NCI-H2171 (cell line): Measurements from ENCODE around the gene PDIA5.
"Not testable (repeated sequence)": the region's sequence is repeated elsewhere in the genome, so short reads cannot be mapped to it uniquely, and the experiment has no call there.

Experiments
- DNase-seq: peaks from one replicate; lab custom pipeline; 2025; lab: John Stamatoyannopoulos, UW

Gene PDIA5

DNA sequence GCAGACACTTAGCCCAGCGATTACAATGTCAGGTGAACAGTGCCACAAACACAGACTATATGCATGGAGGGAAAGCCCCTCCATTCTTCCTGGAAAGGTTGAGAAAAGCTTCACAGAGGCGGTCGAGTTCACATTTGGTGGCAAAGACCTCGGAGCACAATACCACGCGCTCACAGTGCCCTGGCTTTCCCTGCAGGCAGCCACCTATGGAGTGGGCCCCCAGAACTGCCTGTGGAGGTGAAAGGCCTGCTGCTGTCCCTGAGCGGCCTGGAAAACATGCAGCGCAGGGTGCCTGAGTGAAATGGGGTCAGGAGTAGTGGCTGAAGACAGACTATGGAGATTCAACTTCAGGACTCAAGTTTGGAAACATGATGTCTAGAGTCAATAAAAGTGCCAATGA is 26.9 kb downstream of the PDIA5 start:
- no peak for DNase-seq

GRCh38 chr3:123094516-123095313 is 27.9 kb downstream of the PDIA5 start:
- DNase-seq, result no peak

DNA sequence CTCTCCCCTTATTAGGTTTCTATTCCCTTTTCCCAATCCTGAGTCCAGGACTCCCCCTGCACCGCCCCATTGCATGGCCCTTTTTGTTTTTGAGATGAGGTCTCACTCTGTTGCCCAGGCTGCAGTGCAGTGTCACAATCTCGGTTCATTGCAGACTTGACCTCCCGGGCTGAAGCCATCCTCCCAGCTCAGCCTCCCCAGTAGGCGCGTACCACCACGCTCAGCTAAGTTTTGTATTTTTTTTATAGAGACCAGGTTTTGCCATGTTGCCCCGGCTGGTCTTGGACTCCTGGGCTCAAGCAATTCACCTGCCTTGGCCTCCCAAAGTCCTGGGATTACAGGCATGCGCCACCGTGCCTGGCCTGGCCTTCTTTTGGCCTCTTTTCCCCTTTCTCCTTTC is 29.3 kb downstream of the PDIA5 start:
- no peak for DNase-seq

DNA sequence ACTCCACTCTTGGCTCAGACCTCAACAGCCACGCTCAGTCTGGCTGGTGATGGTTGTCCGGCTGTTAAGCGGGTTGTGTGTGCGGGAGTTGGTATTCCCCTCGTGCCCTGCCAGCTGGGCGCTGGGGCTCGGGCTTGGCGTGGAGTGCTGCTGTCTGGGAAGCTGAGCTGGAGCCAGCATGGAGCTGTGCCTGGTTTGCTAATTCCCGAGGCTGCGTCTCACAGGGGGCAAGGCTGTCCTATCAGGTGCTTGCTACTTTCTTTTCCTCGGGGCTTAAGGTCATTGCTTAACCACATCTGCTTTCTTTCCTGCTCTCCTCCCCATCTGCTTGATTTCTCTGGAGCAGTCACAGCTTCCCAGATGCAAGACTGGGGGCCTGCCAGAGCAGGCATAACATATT is 29.9 kb downstream of the PDIA5 start:
- no peak for DNase-seq

DNA sequence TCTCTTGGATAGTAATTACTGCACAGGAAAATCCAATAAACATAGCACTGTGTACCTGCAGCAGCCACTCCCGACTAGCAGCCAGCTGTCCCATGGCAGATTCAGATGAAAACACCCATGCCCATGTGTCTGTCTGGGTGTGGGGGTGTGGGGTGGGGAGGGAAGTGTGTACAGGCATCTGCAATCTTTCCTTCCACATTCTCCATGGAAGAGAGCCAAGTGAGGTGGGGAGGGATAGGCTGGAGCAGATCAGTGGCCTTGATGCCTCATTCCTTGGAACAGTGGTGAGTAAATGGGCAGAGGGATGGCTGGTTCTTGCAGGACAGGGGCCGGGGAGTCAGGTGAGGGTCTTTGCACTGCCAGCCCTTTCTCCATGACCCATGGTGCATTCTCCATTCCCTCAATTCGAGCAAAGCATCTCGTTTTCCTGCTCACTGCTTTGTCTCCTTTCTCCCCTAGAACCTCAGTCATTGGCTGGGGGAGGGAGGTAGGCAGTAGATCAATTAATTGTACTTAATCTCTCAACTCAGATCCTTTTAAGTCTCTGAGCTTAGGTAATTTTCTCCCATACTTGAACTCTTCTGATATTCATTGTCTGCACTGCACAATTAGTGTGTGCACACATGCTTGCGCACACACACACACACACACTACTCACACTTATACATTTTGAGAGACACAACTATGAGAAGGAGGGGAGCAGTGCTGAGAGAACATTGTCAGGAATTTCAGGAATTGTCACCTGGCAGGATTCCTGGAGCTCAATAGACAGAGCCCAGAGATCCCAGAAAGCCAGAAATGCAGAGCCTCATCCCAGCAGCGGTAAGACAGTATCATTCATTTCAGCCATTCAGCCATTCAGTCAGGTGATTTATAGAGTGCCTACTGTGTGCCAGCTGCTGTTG is 31.9 kb downstream of the PDIA5 start:
- peak; percentile 37 for DNase-seq

GRCh38 chr3:123099331-123100192 is 32.7 kb downstream of the PDIA5 start:
- no peak for DNase-seq

DNA sequence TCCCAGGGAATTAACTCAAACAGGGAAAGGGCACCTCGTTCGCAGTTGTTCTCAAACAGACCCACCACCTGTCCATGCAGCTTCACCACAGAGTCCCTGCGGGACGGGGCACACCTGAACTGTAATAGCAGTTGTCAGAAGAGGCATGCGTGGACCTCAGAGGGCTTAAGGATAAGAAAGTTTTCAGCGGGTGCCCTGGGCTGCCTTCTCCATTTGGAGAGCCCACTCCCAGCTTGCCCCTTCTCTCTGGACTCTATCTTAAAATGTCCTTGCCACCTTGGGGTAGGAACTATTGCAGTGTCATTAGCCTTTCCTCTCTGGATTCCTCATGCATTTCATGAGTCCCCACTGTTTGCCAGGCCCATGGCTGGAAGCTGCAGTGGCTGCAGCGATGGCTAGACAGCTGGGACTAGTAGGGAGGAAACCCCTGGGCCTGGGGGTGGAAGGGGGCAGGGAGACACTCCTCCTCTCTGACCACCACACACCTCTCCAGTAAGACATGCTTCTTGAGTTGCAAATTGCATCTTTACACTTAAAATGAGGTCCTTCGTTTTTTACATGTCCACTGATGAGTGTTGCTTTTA is 33.5 kb downstream of the PDIA5 start:
- DNase-seq, result no peak

DNA sequence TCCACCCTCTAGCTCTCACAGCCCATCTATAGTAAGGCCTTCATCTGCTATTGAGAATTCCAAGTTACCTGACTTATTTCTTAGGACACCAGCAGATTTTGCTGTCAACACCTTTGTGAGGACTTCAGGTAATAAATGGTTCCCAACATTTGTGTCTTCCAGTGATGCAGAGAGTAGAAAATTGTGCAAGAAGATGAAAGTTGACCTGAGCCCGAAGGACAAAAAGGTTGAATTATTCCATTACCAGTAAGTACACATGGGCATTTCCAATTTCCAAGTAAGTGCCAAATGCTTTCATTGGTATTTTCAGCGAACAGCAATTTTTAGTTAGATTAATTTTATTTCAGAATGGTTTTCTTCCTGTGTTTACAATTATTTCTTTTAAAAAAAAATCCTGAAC is 35.4 kb downstream of the PDIA5 start:
- DNase-seq, result no peak

- DNase-seq, result peak; percentile 37
These were observed 36.0 kb downstream of the PDIA5 start for GRCh38 chr3:123102826-123103225.

DNA sequence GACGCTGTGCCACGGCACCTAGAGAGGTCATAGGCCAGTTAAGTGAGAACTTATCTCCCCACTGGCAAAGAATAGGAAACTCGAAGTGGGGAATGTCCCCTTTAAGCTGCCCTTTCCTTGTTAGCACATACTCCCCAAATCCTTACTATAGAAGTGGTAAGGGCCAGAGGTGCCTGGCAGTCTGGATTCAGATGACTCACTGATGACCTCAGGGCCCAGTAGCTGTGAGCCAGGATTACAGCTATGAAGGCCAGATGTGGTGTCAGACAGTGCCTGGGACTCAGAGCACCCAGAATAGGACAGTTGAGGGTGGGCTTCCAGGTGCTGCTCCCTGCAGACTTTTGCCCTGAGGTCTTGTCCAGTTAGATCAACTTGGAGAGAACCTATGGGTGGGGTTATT is 37.7 kb downstream of the PDIA5 start:
- DNase-seq, result no peak

- peak; percentile 42 for DNase-seq
These were observed 38.7 kb downstream of the PDIA5 start for GRCh38 chr3:123105201-123106189.

- peak; percentile 38 for DNase-seq
These were observed 43.6 kb downstream of the PDIA5 start for GRCh38 chr3:123110282-123110975.

DNA sequence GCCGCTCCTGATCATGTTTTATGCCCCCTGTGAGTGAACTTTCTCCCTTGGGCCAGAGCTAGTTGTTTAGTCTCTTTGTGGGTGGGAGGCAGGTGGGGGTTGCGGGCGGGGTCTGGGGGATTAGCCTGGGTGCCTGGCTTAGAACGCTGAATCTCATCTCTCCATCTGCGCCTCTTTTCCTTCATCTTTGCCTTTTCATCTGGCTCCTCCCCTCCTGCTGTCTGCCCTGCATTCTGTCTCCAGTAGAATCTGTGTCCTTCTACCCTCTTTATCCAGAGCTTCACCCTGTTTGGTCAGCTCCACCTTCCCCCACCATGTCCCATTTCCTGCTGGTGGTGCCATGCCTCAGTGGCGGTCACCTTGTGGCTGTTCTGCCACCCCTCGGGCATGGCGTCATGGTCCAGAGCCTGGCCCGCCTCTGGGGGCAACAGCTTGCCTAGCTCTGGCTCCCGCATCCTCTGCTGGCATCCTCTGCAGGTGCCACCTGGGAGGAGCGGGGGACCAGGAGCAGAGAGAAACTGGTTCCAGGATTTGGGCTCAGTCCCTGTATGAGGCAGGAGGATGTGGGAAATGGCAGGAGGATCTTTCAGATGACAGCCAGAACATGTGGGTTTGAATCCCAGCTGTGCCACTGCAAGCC is 44.3 kb downstream of the PDIA5 start:
- peak; percentile 68 for DNase-seq

DNA sequence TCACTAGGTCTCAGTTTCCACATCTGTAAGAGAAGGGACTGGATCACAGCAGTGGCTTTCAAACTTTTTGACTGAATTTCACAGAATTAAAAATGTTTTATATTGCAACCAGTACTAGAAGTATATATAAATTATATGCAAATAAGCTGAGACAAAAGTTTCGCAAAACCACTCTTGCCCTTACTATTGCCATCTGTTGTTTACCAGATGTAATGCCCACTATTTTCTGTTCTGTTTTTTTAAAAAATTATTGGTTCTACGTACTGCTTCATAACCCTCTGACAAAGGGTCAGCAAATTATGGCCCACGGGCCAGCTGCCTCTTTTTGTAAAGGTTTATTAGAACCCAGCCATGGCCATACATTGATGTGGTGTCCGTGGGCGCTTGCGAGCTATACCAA is 44.8 kb downstream of the PDIA5 start:
- DNase-seq, result no peak

DNA sequence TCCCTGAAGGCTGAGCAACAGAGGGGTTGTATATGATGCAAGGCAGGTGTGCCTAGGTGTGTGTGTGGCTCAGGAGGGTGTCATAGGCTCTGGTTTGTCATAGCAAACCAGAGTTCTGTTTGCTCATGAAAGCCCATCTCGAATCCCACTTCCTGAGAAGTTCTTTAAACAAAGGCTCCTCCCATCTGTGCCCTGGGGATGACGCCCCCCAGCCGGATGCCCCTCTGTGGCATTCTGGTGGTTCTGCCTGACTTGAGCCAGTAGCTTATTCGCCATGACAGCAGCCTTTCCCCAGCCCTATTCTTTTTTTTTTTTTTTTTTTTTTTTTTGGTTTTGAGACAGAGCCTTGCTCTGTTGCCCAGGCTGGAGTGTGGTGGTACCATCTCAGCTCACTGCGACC is 45.4 kb downstream of the PDIA5 start:
- no peak for DNase-seq

GRCh38 chr3:123112656-123113055 is 45.8 kb downstream of the PDIA5 start:
- not testable (repeated sequence) for DNase-seq

DNA sequence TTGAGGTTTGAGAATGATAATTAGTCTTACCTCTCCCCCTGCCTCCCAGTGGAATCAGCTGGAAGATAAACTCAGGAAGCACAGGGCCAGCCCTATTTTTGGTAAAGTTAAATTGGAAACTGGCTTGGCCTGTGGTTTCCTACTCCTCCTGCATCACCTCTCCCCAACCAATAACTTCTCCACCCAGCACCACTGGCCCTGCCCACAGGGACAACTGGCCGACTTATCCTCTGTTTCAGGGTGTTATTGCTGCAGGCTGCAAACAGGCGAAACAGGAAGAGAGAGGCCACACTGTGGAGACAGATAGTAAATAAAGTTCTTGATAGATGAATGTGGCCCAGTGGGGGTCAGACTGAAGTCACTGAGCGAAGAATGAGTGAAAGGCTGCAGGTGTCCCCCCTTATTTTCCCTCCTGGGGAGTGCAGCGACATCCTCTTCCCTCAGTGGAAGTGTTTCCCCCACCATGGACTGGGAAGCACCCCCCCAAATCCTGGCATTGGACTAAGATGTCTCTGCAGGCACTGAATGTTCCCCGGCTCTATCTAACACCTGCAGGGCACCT is 47.1 kb downstream of the PDIA5 start:
- DNase-seq, result no peak

DNA sequence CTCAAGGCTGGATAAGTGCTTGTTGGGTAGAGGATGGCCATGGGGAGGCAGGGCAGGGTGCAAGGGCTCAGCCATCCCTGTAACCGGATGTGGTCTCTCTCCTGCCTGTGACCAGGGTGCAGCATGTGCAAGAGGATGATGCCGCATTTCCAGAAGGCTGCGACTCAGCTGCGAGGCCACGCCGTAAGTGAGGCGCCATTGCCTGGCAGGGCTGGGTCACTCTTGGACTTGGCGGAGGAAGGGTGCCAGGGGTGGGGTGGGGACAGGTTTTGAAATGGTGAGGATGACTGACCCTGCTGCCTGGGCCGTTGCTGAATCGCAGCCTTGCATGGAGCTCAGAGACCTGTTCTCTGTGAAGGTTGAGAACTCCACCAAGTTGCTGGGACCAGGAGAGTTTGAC is 49.3 kb downstream of the PDIA5 start:
- no peak for DNase-seq

DNA sequence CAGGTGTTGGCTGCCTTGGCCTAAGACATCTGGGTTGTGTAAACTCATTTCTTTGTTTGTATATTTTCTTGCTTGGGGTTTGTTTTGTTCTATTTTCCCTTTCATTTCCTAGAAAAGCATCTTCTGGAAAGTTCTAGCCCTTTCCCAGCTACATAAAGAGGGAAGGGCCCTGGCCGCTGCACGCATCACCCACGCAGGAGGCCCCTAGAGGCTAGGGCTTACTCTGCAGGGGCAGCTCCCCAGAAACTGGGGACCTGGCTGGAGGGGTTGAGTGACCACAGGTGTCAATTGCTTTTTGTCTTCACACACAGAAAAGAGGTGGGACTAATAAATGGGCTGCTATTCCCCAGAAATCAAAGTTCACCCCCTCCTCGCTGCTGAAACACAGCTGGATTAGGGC is 52.6 kb downstream of the PDIA5 start:
- DNase-seq, result no peak
